DOHH2 (cell line): Measurements from ENCODE around the gene OR2AT4.

ENCODE experiments used
- H3F3A ChIP-seq: fragments of 200-600 bp; sonication (generic), shearing (Covaris generic); 2 replicates; pipeline ENCODE4 v1.6.0; 2016; ENCODE audit warnings: antibody characterized with exemption, mild to moderate bottlenecking; ENCODE audit not compliant: control insufficient read depth, insufficient read depth
- H3K27ac ChIP-seq: fragments of 200-600 bp; sonication (generic); 2 replicates; pipeline ENCODE4 v1.5.1; 2014; ENCODE audit warnings: low read depth, mild to moderate bottlenecking, low read length, moderate library complexity
- H3K27me3 ChIP-seq: fragments of 200-600 bp; sonication (generic); 2 replicates; pipeline ENCODE4 v1.6.1; 2014; ENCODE audit warnings: mild to moderate bottlenecking, low read length, mixed read lengths; ENCODE audit not compliant: control insufficient read depth
- H3K36me3 ChIP-seq: fragments of 200-600 bp; sonication (generic); 2 replicates; pipeline ENCODE4 v1.6.1; 2014; ENCODE audit warnings: mild to moderate bottlenecking, low read length, moderate library complexity, mixed read lengths; ENCODE audit not compliant: control insufficient read depth
- H3K4me1 ChIP-seq: fragments of 200-600 bp; sonication (generic); 2 replicates; pipeline ENCODE4 v1.6.1; 2014; ENCODE audit warnings: mild to moderate bottlenecking, low read length, mixed read lengths; ENCODE audit not compliant: control insufficient read depth
- H3K4me2 ChIP-seq: fragments of 200-600 bp; sonication (generic); 2 replicates; pipeline ENCODE4 v1.6.0; 2014; ENCODE audit warnings: mild to moderate bottlenecking, low read length, moderate library complexity
- H3K4me3 ChIP-seq: fragments of 200-600 bp; sonication (generic); 2 replicates; pipeline ENCODE4 v1.5.1; 2014; ENCODE audit warnings: mild to moderate bottlenecking, low read length, mixed read lengths
- H3K79me2 ChIP-seq: fragments of 200-600 bp; sonication (generic); 2 replicates; pipeline ENCODE4 v1.6.1; 2014; ENCODE audit warnings: mild to moderate bottlenecking, low read length, mixed read lengths; ENCODE audit not compliant: control insufficient read depth
- H3K9me2 ChIP-seq: fragments of 200-600 bp; sonication (generic); replicated peaks from 2 replicates; pipeline ENCODE4 v1.6.1; 2014; ENCODE audit warnings: mild to moderate bottlenecking, low read length, mixed read lengths; ENCODE audit not compliant: control insufficient read depth
- H3K9me3 ChIP-seq: fragments of 200-600 bp; sonication (generic); 2 replicates; pipeline ENCODE4 v1.6.1; 2014; ENCODE audit warnings: antibody characterized with exemption, low read length, mixed read lengths; ENCODE audit not compliant: control insufficient read depth, insufficient read depth
- H4K20me1 ChIP-seq: fragments of 200-600 bp; sonication (generic); 2 replicates; pipeline ENCODE4 v1.6.0; 2014; ENCODE audit warnings: low read depth, mild to moderate bottlenecking, antibody characterized with exemption, low read length, moderate library complexity; ENCODE audit not compliant: control insufficient read depth, insufficient read depth
- CTCF ChIP-seq: fragments of 200-600 bp; sonication (generic); IDR thresholded peaks from one replicate; pipeline ENCODE4 v1.5.1; 2014; ENCODE audit warnings: antibody characterized with exemption, mild to moderate bottlenecking, low read depth, low read length; ENCODE audit not compliant: poor library complexity, severe bottlenecking
- EZH2phosphoT487 ChIP-seq: fragments of 200-600 bp; sonication (generic); IDR thresholded peaks from 2 replicates; pipeline ENCODE4 v1.6.1; 2017; ENCODE audit warnings: borderline replicate concordance, mild to moderate bottlenecking, antibody characterized with exemption, low read length, moderate library complexity, mixed read lengths

Gene OR2AT4

GRCh38 chr11:75144716-75145014, 48.0 kb upstream of the OR2AT4 start:
- Histone ChIP-seq H3K79me2 (no peaks in the 10 kb centered on the region), H3K4me2 (no peak overlapping the region; the same call in 1 of the 2 replicates), H3F3A (no peaks in the 10 kb centered on the region; the same call in 1 of the 2 replicates), H3K9me3 (no peaks in the 10 kb centered on the region), H3K4me3 (no peak overlapping the region), H3K9me2 (no peaks in the 10 kb centered on the region), H3K4me1 (peaks cover 34% of the 10 kb centered on the region), H4K20me1 (peaks cover 3% of the 10 kb centered on the region; the same call in 1 of the 2 replicates), H3K36me3 (no peaks in the 10 kb centered on the region), H3K27ac (no peak overlapping the region), H3K27me3 (peaks cover 5% of the 10 kb centered on the region)
- TF ChIP-seq CTCF (no peak), EZH2phosphoT487 (no peak)

- peaks cover 4% of the 10 kb centered on the region; the same call in 1 of the 2 replicates for H3K27me3 ChIP-seq
- peak overlapping the region; percentile 53 for H3K4me2 ChIP-seq
- peak overlapping the region; percentile 35 for H3K4me3 ChIP-seq
- no peak overlapping the region for H3K27ac ChIP-seq
- no peaks in the 10 kb centered on the region for H3K9me3 ChIP-seq
- TF ChIP-seq EZH2phosphoT487 = no peak
- TF ChIP-seq CTCF = no peak
- no peaks in the 10 kb centered on the region for H3K9me2 ChIP-seq
- no peaks in the 10 kb centered on the region; the same call in 1 of the 2 replicates for H3F3A ChIP-seq
- no peaks in the 10 kb centered on the region for H3K36me3 ChIP-seq
- peaks cover 34% of the 10 kb centered on the region for H3K4me1 ChIP-seq
- no peaks in the 10 kb centered on the region for H3K79me2 ChIP-seq
- peaks cover 3% of the 10 kb centered on the region; the same call in 1 of the 2 replicates for H4K20me1 ChIP-seq
These were observed 46.7 kb upstream of the OR2AT4 start for GRCh38 chr11:75143420-75143731.

- no peak overlapping the region for H3K27ac ChIP-seq
- no peaks in the 10 kb centered on the region for H3K36me3 ChIP-seq
- H4K20me1 ChIP-seq = peaks cover 3% of the 10 kb centered on the region; the same call in 1 of the 2 replicates
- H3K27me3 ChIP-seq = peaks cover 9% of the 10 kb centered on the region; the same call in 1 of the 2 replicates
- H3F3A ChIP-seq = no peaks in the 10 kb centered on the region; the same call in 1 of the 2 replicates
- H3K9me2 ChIP-seq = no peaks in the 10 kb centered on the region
- no peaks in the 10 kb centered on the region for H3K9me3 ChIP-seq
- no peak for TF ChIP-seq EZH2phosphoT487
- TF ChIP-seq CTCF = no peak
- peak overlapping the region; percentile 35 for H3K4me3 ChIP-seq
- no peaks in the 10 kb centered on the region for H3K79me2 ChIP-seq
- peaks cover 34% of the 10 kb centered on the region for H3K4me1 ChIP-seq
- peak overlapping the region; percentile 53 for H3K4me2 ChIP-seq
These were observed 46.2 kb upstream of the OR2AT4 start for GRCh38 chr11:75142714-75143419.
